ENCODE measurements around the gene ARHGAP15. TPM values are rescaled to one million over a fixed set of nuclear protein-coding genes. Genes with fewer than 3 reads are reported as not detected.

The ARHGAP15 gene
- total RNA-seq, 1 donor from 2014 or later: not detected

DNA sequence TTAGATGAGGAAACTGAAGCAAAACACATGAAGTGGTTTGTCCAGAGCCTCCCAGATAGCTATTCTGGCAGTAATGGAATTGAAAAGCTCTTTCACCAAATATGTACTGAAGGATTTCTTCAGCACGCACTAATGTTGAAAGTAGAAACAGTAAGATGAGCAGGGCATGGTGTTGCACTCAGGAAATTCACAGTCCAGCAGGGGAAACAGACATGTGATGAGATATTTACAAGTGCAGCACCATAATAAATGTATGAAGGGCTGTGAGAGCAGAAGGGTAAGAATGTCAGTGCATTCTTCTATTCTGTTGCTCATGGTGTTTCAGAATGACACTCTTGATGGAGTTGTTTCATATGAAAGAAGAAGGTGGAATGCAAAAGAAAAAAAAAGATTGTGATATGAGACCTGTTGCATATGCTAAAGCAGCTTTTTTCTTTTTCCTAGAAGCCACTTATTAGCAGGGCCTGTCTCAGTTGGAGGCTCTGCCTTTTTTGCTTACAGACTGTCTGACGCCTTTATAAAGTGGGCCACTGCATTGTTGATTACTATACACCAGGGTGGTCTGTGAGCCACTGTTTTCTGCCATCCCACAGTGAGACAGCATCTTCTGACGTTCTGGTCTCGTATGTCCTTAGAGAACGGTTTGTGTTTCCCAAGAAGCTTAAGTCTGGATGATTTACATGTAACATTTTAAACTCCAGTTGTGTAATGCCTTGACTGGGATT is 516.9 kb downstream of the ARHGAP15 start:
- DNase-seq: no peak
- TF ChIP-seq, protein P1, sequence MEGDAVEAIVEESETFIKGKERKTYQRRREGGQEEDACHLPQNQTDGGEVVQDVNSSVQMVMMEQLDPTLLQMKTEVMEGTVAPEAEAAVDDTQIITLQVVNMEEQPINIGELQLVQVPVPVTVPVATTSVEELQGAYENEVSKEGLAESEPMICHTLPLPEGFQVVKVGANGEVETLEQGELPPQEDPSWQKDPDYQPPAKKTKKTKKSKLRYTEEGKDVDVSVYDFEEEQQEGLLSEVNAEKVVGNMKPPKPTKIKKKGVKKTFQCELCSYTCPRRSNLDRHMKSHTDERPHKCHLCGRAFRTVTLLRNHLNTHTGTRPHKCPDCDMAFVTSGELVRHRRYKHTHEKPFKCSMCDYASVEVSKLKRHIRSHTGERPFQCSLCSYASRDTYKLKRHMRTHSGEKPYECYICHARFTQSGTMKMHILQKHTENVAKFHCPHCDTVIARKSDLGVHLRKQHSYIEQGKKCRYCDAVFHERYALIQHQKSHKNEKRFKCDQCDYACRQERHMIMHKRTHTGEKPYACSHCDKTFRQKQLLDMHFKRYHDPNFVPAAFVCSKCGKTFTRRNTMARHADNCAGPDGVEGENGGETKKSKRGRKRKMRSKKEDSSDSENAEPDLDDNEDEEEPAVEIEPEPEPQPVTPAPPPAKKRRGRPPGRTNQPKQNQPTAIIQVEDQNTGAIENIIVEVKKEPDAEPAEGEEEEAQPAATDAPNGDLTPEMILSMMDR (IDR thresholded peaks at IDR 0.05; ENCODE audit: partially characterized antibody, unreplicated experiment): no peak
- no peaks in the 10 kb centered on the region for H3K9me3 Mint-ChIP-seq (ENCODE audit: unreplicated experiment)
- H3K36me3 Mint-ChIP-seq (ENCODE audit: unreplicated experiment): no peaks in the 10 kb centered on the region
- H3K27ac Mint-ChIP-seq (ENCODE audit: unreplicated experiment): no peak overlapping the region
- no peaks in the 10 kb centered on the region for H3K27me3 Mint-ChIP-seq (ENCODE audit: unreplicated experiment)
- no peak overlapping the region for H3K4me3 Mint-ChIP-seq (ENCODE audit: unreplicated experiment)
- H3K4me1 Mint-ChIP-seq (ENCODE audit: low read depth, unreplicated experiment): no peaks in the 10 kb centered on the region

DNA sequence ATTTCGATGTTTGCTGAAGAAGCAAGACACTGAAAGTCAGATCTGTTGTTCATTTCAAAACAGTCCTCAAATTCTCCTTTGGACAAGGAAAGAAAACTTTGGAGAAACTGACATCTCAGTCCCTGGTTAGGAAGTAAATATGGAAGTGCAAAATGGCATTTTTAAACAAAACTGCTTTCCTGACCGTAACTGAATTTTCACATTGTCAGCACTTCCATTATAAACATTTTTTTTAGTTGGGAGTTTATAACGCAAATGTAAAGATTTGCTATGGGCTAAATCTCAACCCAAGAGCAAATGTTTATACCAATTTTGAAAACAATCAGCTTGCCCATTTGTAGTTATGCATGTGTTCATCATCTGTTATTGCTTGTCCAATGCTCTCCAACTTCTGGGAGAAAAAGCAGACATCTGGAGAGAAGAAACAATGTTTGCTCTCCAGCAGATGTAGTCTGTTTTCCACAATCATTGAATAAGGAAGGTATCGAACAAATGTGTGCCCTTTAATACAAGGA is 520.1 kb downstream of the ARHGAP15 start:
- TF ChIP-seq, protein P1 (IDR thresholded peaks at IDR 0.05; ENCODE audit: partially characterized antibody, unreplicated experiment): no peak
- no peaks in the 10 kb centered on the region for H3K4me1 Mint-ChIP-seq (ENCODE audit: low read depth, unreplicated experiment)
- no peak overlapping the region for H3K27ac Mint-ChIP-seq (ENCODE audit: unreplicated experiment)
- no peaks in the 10 kb centered on the region for H3K36me3 Mint-ChIP-seq (ENCODE audit: unreplicated experiment)
- no peak overlapping the region for H3K4me3 Mint-ChIP-seq (ENCODE audit: unreplicated experiment)
- H3K9me3 Mint-ChIP-seq (ENCODE audit: unreplicated experiment): no peaks in the 10 kb centered on the region
- DNase-seq: no peak
- H3K27me3 Mint-ChIP-seq (ENCODE audit: unreplicated experiment): no peaks in the 10 kb centered on the region

DNA sequence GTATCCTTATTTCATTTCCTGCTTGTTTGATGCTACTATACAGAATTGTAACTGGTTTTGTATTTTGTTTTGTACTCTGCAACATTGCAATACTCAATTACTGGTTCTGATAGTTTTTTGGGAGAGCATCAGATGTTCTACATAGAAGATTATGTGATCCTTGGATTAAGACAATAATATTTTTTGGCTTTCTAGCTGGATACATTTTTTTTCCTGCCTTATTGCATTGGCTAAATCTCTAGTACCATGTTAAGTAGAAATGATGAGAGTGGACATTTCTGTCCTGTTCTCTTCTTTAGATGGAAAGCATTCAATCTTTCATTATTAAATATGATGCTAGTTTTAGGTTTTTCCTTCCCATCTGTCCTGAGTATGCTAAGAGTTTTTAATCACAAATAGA is 523.5 kb downstream of the ARHGAP15 start:
- Mint-ChIP-seq H3K4me3 (ENCODE audit: unreplicated experiment) (no peak overlapping the region), H3K27me3 (ENCODE audit: unreplicated experiment) (no peaks in the 10 kb centered on the region)
- TF ChIP-seq, protein P1 (IDR thresholded peaks at IDR 0.05; ENCODE audit: partially characterized antibody, unreplicated experiment): no peak

DNA sequence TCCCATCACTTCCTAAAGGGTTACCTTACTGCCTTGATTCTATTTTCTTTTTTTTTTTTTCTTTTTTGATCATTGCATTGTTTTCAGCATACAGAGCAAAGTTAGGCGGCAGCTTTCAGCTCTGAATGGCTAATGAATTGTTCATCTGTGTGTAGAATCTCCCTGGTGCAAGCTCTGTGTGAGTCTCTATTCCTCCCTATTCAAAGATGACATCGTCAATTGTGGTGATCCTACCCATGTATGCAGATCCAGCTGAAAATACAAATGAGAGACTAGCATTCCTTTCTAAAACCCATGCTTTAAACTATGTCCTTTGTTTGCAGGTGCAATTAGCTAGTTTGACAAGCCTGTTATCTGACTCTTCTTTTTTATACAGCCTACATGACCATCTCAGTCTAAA is 539.0 kb downstream of the ARHGAP15 start:
- Mint-ChIP-seq H3K27ac (ENCODE audit: unreplicated experiment) (no peak overlapping the region), H3K4me3 (ENCODE audit: unreplicated experiment) (no peak overlapping the region), H3K4me1 (ENCODE audit: low read depth, unreplicated experiment) (no peaks in the 10 kb centered on the region), H3K9me3 (ENCODE audit: unreplicated experiment) (peaks cover 1% of the 10 kb centered on the region), H3K27me3 (ENCODE audit: unreplicated experiment) (peaks cover 2% of the 10 kb centered on the region), H3K36me3 (ENCODE audit: unreplicated experiment) (no peaks in the 10 kb centered on the region)
- DNase-seq: no peak
- TF ChIP-seq, protein P1 (IDR thresholded peaks at IDR 0.05; ENCODE audit: partially characterized antibody, unreplicated experiment): no peak

More for the DNA sequence above, 523.5 kb downstream of the ARHGAP15 start:
- Mint-ChIP-seq H3K27ac (ENCODE audit: unreplicated experiment) (no peak overlapping the region), H3K36me3 (ENCODE audit: unreplicated experiment) (no peaks in the 10 kb centered on the region), H3K4me1 (ENCODE audit: low read depth, unreplicated experiment) (no peaks in the 10 kb centered on the region), H3K9me3 (ENCODE audit: unreplicated experiment) (no peaks in the 10 kb centered on the region)
- DNase-seq: no peak

DNA sequence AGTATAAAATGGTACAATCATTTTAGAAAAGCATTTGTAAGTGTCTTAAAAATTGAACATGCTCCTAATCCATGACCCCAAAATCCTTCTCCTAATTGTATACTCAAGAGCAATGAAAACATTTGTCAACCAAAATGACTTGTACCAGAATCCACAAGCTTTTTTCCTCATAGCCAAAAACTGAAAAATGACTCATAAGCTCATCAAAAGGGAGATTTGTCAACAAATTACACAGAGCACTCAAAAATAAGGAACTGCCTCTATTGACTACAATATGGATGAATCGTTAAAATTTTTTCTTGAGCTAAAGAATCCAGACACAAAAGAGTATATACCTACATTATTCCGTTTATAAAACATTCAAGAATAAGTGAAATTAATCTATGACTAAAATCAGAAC is 544.8 kb downstream of the ARHGAP15 start:
- H3K36me3 Mint-ChIP-seq (ENCODE audit: unreplicated experiment): no peaks in the 10 kb centered on the region
- H3K4me1 Mint-ChIP-seq (ENCODE audit: low read depth, unreplicated experiment): no peaks in the 10 kb centered on the region
- H3K9me3 Mint-ChIP-seq (ENCODE audit: unreplicated experiment): no peaks in the 10 kb centered on the region
- no peaks in the 10 kb centered on the region for H3K27me3 Mint-ChIP-seq (ENCODE audit: unreplicated experiment)
- TF ChIP-seq, protein P1 (IDR thresholded peaks at IDR 0.05; ENCODE audit: partially characterized antibody, unreplicated experiment): no peak
- H3K27ac Mint-ChIP-seq (ENCODE audit: unreplicated experiment): no peak overlapping the region
- DNase-seq: no peak
- no peak overlapping the region for H3K4me3 Mint-ChIP-seq (ENCODE audit: unreplicated experiment)

Measured in glutamatergic neuron (in vitro differentiated cells).